OCI-LY3 (cell line): ENCODE measurements around the gene MIA.

Experiments
- CTCF ChIP-seq: fragments of 200-600, 300-600 bp; sonication (generic); IDR thresholded peaks from 2 replicates; pipeline ENCODE4 v1.5.1; 2014; ENCODE audit warnings: antibody characterized with exemption, low read length, low read depth
- EZH2phosphoT487 ChIP-seq: fragments of 200-600 bp; shearing (Covaris generic); IDR thresholded peaks from 2 replicates; pipeline ENCODE4 v1.6.1; 2018; ENCODE audit warnings: antibody characterized with exemption, mixed run types, low read depth

GRCh38 chr19:40822161-40822560, 46.8 kb downstream of the MIA start:
- no peak for TF ChIP-seq CTCF
- no peak for TF ChIP-seq EZH2phosphoT487
